ENCODE measurements around the gene LGALS3BP.
"Not testable (repeated sequence)": the region's sequence is repeated elsewhere in the genome, so short reads cannot be mapped to it uniquely, and the experiment has no call there.

Gene LGALS3BP

GRCh38 chr17:78962345-78962983 lies 17.3 kb downstream of the LGALS3BP start:
- no peak for DNase-seq (ENCODE audit: low spot score)

GRCh38 chr17:78961571-78961970 lies 18.2 kb downstream of the LGALS3BP start:
- DNase-seq (ENCODE audit: low spot score): no peak

- DNase-seq (ENCODE audit: low spot score): no peak
Observed at GRCh38 chr17:78960928-78961327, 18.8 kb downstream of the LGALS3BP start.

GRCh38 chr17:78959803-78960202 lies 19.9 kb downstream of the LGALS3BP start:
- no peak for DNase-seq (ENCODE audit: low spot score)

- no peak for DNase-seq (ENCODE audit: low spot score)
Observed at GRCh38 chr17:78958641-78959127, 21.0 kb downstream of the LGALS3BP start.

- no peak for DNase-seq (ENCODE audit: low spot score)
Observed at GRCh38 chr17:78957128-78957527, 22.6 kb downstream of the LGALS3BP start.

- no peak for DNase-seq (ENCODE audit: low spot score)
Observed at GRCh38 chr17:78956254-78956653, 23.5 kb downstream of the LGALS3BP start.

- DNase-seq (ENCODE audit: low spot score): no peak
Observed at GRCh38 chr17:78954684-78955083, 25.0 kb downstream of the LGALS3BP start.

GRCh38 chr17:78953356-78954350 lies 26.1 kb downstream of the LGALS3BP start:
- no peak for DNase-seq (ENCODE audit: low spot score)

GRCh38 chr17:78952706-78953105 lies 27.0 kb downstream of the LGALS3BP start:
- DNase-seq (ENCODE audit: low spot score): no peak

- DNase-seq (ENCODE audit: low spot score): no peak
Observed at GRCh38 chr17:78951967-78952551, 27.7 kb downstream of the LGALS3BP start.

- no peak for DNase-seq (ENCODE audit: low spot score)
Observed at GRCh38 chr17:78950870-78951269, 28.9 kb downstream of the LGALS3BP start.

- no peak for DNase-seq (ENCODE audit: low spot score)
Observed at GRCh38 chr17:78947235-78948149, 32.2 kb downstream of the LGALS3BP start.

GRCh38 chr17:78946631-78947030 lies 33.1 kb downstream of the LGALS3BP start:
- no peak for DNase-seq (ENCODE audit: low spot score)

GRCh38 chr17:78946131-78946530 lies 33.6 kb downstream of the LGALS3BP start:
- no peak for DNase-seq (ENCODE audit: low spot score)

- DNase-seq (ENCODE audit: low spot score): not testable (repeated sequence)
Observed at GRCh38 chr17:78945455-78945854, 34.3 kb downstream of the LGALS3BP start.

- DNase-seq (ENCODE audit: low spot score): no peak
Observed at GRCh38 chr17:78944956-78945355, 34.8 kb downstream of the LGALS3BP start.

GRCh38 chr17:78944026-78944425 lies 35.7 kb downstream of the LGALS3BP start:
- DNase-seq (ENCODE audit: low spot score): no peak

- DNase-seq (ENCODE audit: low spot score): no peak
Observed at GRCh38 chr17:78940708-78941107, 39.0 kb downstream of the LGALS3BP start.

GRCh38 chr17:78940258-78940657 lies 39.5 kb downstream of the LGALS3BP start:
- DNase-seq (ENCODE audit: low spot score): no peak

GRCh38 chr17:78939615-78940014 lies 40.1 kb downstream of the LGALS3BP start:
- no peak for DNase-seq (ENCODE audit: low spot score)

- no peak for DNase-seq (ENCODE audit: low spot score)
Observed at GRCh38 chr17:78937561-78937960, 42.2 kb downstream of the LGALS3BP start.
